ENCODE data around the gene IGF1R. TPM values are rescaled to one million over a fixed set of nuclear protein-coding genes. Genes with fewer than 3 reads are reported as not detected.

IGF1R gene
- total RNA-seq, 1 experiment from 2014 or later = 125 TPM

GRCh38 chr15:98774756-98775497, 126.6 kb downstream of the IGF1R start:
- TF ChIP-seq CTCF (IDR thresholded peaks at IDR 0.05) = no peak
- TF ChIP-seq CREM (CRISPR knock-in tag; IDR thresholded peaks at IDR 0.05) = no peak
- TF ChIP-seq ZNF232 (CRISPR knock-in tag; IDR thresholded peaks at IDR 0.05) = no peak
- no peak for TF ChIP-seq HMGA2 (CRISPR knock-in tag; IDR thresholded peaks at IDR 0.05)
- H3K36me3 Mint-ChIP-seq = no peaks in the 10 kb centered on the region
- H3K27me3 Mint-ChIP-seq (ENCODE audit: low read depth) = no peaks in the 10 kb centered on the region
- no peak overlapping the region for H3K4me3 Mint-ChIP-seq
- CTCF ChIA-PET = interaction anchor here (1.4 kb wide), 1 partner anchor 76 kb away, joined by 6 read pairs; no protein-coding TSS in a partner anchor
- H3K27ac Mint-ChIP-seq = no peak overlapping the region
- ATAC-seq (no peak), DNase-seq (ENCODE audit: low spot score) (no peak)
- peaks cover 88% of the 10 kb centered on the region for H3K4me1 Mint-ChIP-seq
- POLR2A ChIA-PET = no interaction called here
- H3K9me3 Mint-ChIP-seq = no peaks in the 10 kb centered on the region

GRCh38 chr15:98775498-98776230, 127.3 kb downstream of the IGF1R start:
- no peak for DNase-seq (ENCODE audit: low spot score)
- H3K9me3 Mint-ChIP-seq = no peaks in the 10 kb centered on the region
- POLR2A ChIA-PET = no interaction called here
- no peak for ATAC-seq
- TF ChIP-seq OVOL2 (CRISPR knock-in tag; IDR thresholded peaks at IDR 0.05; ENCODE audit: borderline replicate concordance) (no peak), NR2C2 (CRISPR knock-in tag; IDR thresholded peaks at IDR 0.05) (no peak), ZNF512 (CRISPR knock-in tag; IDR thresholded peaks at IDR 0.05; ENCODE audit: borderline replicate concordance) (no peak), SMAD3 (CRISPR knock-in tag; IDR thresholded peaks at IDR 0.05; ENCODE audit: borderline replicate concordance) (no peak), HMGA2 (CRISPR knock-in tag; IDR thresholded peaks at IDR 0.05) (peak; percentile 76)
- no peaks in the 10 kb centered on the region for H3K27me3 Mint-ChIP-seq (ENCODE audit: low read depth)
- CTCF ChIA-PET = interaction anchor here (0.7 to 1.4 kb wide), 2 partner anchors 22 to 75 kb away, joined by 4 to 6 read pairs; no protein-coding TSS in a partner anchor
- H3K27ac Mint-ChIP-seq = peak overlapping the region; percentile 66
- peaks cover 81% of the 10 kb centered on the region for H3K4me1 Mint-ChIP-seq
- no peaks in the 10 kb centered on the region for H3K36me3 Mint-ChIP-seq
- H3K4me3 Mint-ChIP-seq = no peak overlapping the region

GRCh38 chr15:98776607-98777281, 128.4 kb downstream of the IGF1R start:
- peak overlapping the region; percentile 71 for H3K27ac Mint-ChIP-seq
- no peaks in the 10 kb centered on the region for H3K27me3 Mint-ChIP-seq (ENCODE audit: low read depth)
- ATAC-seq = peak; percentile 10; the same call in 1 of the 2 replicates
- H3K36me3 Mint-ChIP-seq = no peaks in the 10 kb centered on the region
- H3K4me3 Mint-ChIP-seq = no peak overlapping the region; the same call in 1 of the 2 replicates
- TF ChIP-seq ZBTB21 (CRISPR knock-in tag; IDR thresholded peaks at IDR 0.05; ENCODE audit: borderline replicate concordance) (no peak), ATF6 (CRISPR knock-in tag; IDR thresholded peaks at IDR 0.05) (no peak), NR2C2 (CRISPR knock-in tag; IDR thresholded peaks at IDR 0.05) (no peak), ZNF121 (CRISPR knock-in tag; IDR thresholded peaks at IDR 0.05) (no peak), ZNF263 (CRISPR knock-in tag; IDR thresholded peaks at IDR 0.05; ENCODE audit: low read depth) (no peak), CTCF (IDR thresholded peaks at IDR 0.05) (no peak), FOXP1 (CRISPR knock-in tag; IDR thresholded peaks at IDR 0.05; ENCODE audit: borderline replicate concordance) (no peak), GRHL2 (CRISPR knock-in tag; IDR thresholded peaks at IDR 0.05; ENCODE audit: insufficient replicate concordance, severe bottlenecking) (no peak), ZNF512 (CRISPR knock-in tag; IDR thresholded peaks at IDR 0.05; ENCODE audit: borderline replicate concordance) (no peak), CREM (CRISPR knock-in tag; IDR thresholded peaks at IDR 0.05) (no peak; the same call in 1 of the 2 replicates), ATF3 (CRISPR knock-in tag; conservative IDR thresholded peaks at IDR 0.05) (no peak), SMAD4 (CRISPR knock-in tag; IDR thresholded peaks at IDR 0.05) (no peak), ZNF416 (CRISPR knock-in tag; IDR thresholded peaks at IDR 0.05) (no peak), TEAD4 (CRISPR knock-in tag; IDR thresholded peaks at IDR 0.05) (no peak)
- H3K9me3 Mint-ChIP-seq = no peaks in the 10 kb centered on the region
- POLR2A ChIA-PET = interaction anchor here (0.5 kb wide), 1 partner anchor 49 kb away, joined by 3 read pairs; no protein-coding TSS in a partner anchor
- no peak for DNase-seq (ENCODE audit: low spot score)
- CTCF ChIA-PET = interaction anchor here (2.3 kb wide), 1 partner anchor 74 kb away, joined by 15 read pairs; no protein-coding TSS in a partner anchor
- peaks cover 70% of the 10 kb centered on the region for H3K4me1 Mint-ChIP-seq

All from WTC11 (cell line).